ENCODE results near the gene BSG. TPM values are rescaled to one million over a fixed set of nuclear protein-coding genes. Genes with fewer than 3 reads are reported as not detected.

The BSG gene
- total and polyA plus RNA-seq, 9 of the 15 experiments (the other 6 are each of a cell fraction or from before 2014, with no cell fraction given): 4.6 to 495 (median 187) TPM

DNA sequence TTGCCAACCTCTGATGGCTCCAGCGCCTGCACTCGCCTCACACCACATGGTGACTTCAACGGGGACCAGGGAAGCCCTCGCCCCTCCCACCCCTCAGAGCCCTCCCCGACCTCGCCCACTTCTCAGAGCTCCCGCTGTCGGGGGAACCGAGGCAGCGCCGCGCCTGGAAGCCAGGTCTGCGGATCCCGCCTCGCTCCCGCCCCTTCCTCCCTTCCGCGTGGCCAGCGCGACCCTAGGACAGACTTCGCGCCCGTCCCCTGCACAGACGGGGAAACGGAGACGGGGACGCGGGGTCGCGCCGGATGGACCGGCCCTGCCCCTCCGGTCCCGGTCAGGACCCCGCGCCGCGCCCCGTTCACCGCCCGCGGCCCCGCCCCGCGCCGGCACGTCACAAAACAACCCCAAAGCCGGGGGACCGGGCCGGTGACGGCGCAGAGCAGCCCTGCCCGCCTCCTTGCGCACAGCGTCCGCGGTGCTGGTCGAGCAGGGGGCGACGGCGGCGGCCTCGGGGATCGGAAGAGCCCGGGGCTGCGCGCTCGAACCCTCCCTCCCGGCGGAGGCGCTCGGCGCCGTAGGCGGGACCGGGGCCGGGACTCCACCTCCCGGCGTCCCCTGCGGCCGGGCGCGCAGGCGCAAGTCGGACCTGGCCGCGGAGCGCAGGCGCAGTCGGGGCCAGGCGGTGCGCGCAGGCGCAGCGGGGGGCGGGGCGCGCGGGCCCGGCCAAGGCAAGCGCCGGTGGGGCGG lies 41.2 kb upstream of the BSG start:
- POLR2A ChIA-PET: interaction anchor here (0.6 to 2.8 kb wide), 11 partner anchors 10 to 1784 kb away, joined by 3 to 12 read pairs (median 6); partner anchors contain the start of gene BSG
- peak; percentile 15 for FAIRE-seq
- peak; percentile 92 to 98 (median 95) for DNase-seq (ENCODE audit: extremely low read depth in 1 of 4, low spot score in 3 of 4)
- no TSS peak for BruUV-seq (replicated peaks)
- Histone ChIP-seq H2AFZ (ENCODE audit: low read depth, low read length) (peak overlapping the region; percentile 97), H3K36me3 (ENCODE audit: control insufficient read depth, insufficient read depth, low read length) (peaks cover 28% of the 10 kb centered on the region; the same call in 1 of the 3 replicates), H3K9me3 (replicated peaks; ENCODE audit: control insufficient read depth, insufficient read depth, low read depth, low read length) (peaks cover 4% of the 10 kb centered on the region), H3K27ac (ENCODE audit: extremely low read depth, low read depth, low read length) (peak overlapping the region; percentile 90), H3K4me1 (replicated peaks in 1 of 2; ENCODE audit: control insufficient read depth in 2 of 2, insufficient read depth in 2 of 2, low read length in 2 of 2) (peaks cover 9 to 79% of the 10 kb centered on the region in 2 experiments; a peak in 4 of 5 replicates), H3K79me2 (ENCODE audit: control insufficient read depth, insufficient read depth, low read length) (peaks cover 44% of the 10 kb centered on the region), H3K27me3 (ENCODE audit: control insufficient read depth in 2 of 2, insufficient read depth in 2 of 2, low read length in 2 of 2) (no peaks in the 10 kb centered on the region), H3K9ac (ENCODE audit: insufficient read depth in 1 of 2, low read depth in 2 of 2, low read length in 2 of 2) (peak overlapping the region; percentile 77 to 95; a peak in 3 of 4 replicates), H3K4me2 (ENCODE audit: insufficient read depth, low read length) (peak overlapping the region; percentile 86), H4K20me1 (replicated peaks; ENCODE audit: control insufficient read depth, insufficient read depth, low read length) (peaks cover 16% of the 10 kb centered on the region), H3K4me3 (peak overlapping the region; percentile 97), H3K9me1 (ENCODE audit: control insufficient read depth, insufficient read depth, low read length) (peaks cover 6% of the 10 kb centered on the region)
- CTCF ChIA-PET (ENCODE audit: low intra/inter-chr PET ratio): no interaction called here
- intact Hi-C loops (cut with micrococcal nuclease): loop anchor here (10.0 kb wide), 1 partner anchor 54 kb away; the partner anchor contains the start of gene HCN2
- WGBS (ENCODE audit: insufficient coverage, low coverage, missing lambda C conversion rate): 2% methylated on average over 40 of the region's 103 CpGs
- in situ Hi-C loops (cut with MboI): no loop called here
- ATAC-seq: peak; percentile 85
- TF ChIP-seq TCFL5 (CRISPR knock-in tag; conservative IDR thresholded peaks at IDR 0.05) (no peak), PCBP1 (IDR thresholded peaks at IDR 0.05; ENCODE audit: low read depth, low read length, poor library complexity, severe bottlenecking) (peak; percentile 34), FOXK1 (CRISPR knock-in tag; IDR thresholded peaks at IDR 0.05; ENCODE audit: borderline replicate concordance) (no peak), CREM (IDR thresholded peaks at IDR 0.05; ENCODE audit: low read depth) (peak; percentile 40; the same call in 1 of the 2 replicates), ZNF384 (IDR thresholded peaks at IDR 0.05; ENCODE audit: low read depth, low read length) (no peak), HMG20B (CRISPR knock-in tag; IDR thresholded peaks at IDR 0.05) (no peak), BDP1 (IDR thresholded peaks at IDR 0.05; ENCODE audit: insufficient read depth, insufficient read length) (no peak), ZNF668 (CRISPR knock-in tag; IDR thresholded peaks at IDR 0.05) (no peak), POLR2A (conservative IDR thresholded peaks at IDR 0.05) (peak; percentile 61; the same call in 1 of the 2 replicates), SMAD4 (CRISPR knock-in tag; conservative IDR thresholded peaks at IDR 0.05) (peak; percentile 73; the same call in 1 of the 2 replicates), GTF2E2 (tag; IDR thresholded peaks at IDR 0.05) (no peak), GATAD2A (IDR thresholded peaks at IDR 0.05) (no peak), SREBF2 (CRISPR knock-in tag; IDR thresholded peaks at IDR 0.05) (no peak), TCF3 (CRISPR knock-in tag; IDR thresholded peaks at IDR 0.05) (no peak; the same call in 1 of the 2 replicates), HEY1 (CRISPR knock-in tag; IDR thresholded peaks at IDR 0.05; ENCODE audit: borderline replicate concordance) (no peak), MYC (IDR thresholded peaks at IDR 0.05; ENCODE audit: low read depth, low read length) (peak; percentile 61), MYC (CRISPR knock-in tag; IDR thresholded peaks at IDR 0.05; ENCODE audit: borderline replicate concordance, low read depth) (no peak), KAT2B (IDR thresholded peaks at IDR 0.05; ENCODE audit: low read depth, low read length) (no peak)
- TF ChIP-seq, protein P1, sequence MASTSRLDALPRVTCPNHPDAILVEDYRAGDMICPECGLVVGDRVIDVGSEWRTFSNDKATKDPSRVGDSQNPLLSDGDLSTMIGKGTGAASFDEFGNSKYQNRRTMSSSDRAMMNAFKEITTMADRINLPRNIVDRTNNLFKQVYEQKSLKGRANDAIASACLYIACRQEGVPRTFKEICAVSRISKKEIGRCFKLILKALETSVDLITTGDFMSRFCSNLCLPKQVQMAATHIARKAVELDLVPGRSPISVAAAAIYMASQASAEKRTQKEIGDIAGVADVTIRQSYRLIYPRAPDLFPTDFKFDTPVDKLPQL (IDR thresholded peaks at IDR 0.05; ENCODE audit: extremely low read depth, insufficient read length): no peak
- TF ChIP-seq, protein P2, sequence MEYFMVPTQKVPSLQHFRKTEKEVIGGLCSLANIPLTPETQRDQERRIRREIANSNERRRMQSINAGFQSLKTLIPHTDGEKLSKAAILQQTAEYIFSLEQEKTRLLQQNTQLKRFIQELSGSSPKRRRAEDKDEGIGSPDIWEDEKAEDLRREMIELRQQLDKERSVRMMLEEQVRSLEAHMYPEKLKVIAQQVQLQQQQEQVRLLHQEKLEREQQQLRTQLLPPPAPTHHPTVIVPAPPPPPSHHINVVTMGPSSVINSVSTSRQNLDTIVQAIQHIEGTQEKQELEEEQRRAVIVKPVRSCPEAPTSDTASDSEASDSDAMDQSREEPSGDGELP (CRISPR knock-in tag; IDR thresholded peaks at IDR 0.05; ENCODE audit: borderline replicate concordance): peak; percentile 51; the same call in 1 of the 2 replicates
- TF ChIP-seq, protein P3, sequence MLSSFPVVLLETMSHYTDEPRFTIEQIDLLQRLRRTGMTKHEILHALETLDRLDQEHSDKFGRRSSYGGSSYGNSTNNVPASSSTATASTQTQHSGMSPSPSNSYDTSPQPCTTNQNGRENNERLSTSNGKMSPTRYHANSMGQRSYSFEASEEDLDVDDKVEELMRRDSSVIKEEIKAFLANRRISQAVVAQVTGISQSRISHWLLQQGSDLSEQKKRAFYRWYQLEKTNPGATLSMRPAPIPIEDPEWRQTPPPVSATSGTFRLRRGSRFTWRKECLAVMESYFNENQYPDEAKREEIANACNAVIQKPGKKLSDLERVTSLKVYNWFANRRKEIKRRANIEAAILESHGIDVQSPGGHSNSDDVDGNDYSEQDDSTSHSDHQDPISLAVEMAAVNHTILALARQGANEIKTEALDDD (IDR thresholded peaks at IDR 0.05): no peak
